Measurements from ENCODE around the gene CFAP57.
A peak's percentile ranks its signal among the peaks of the same experiment; 100 is the strongest.

The CFAP57 gene

DNA sequence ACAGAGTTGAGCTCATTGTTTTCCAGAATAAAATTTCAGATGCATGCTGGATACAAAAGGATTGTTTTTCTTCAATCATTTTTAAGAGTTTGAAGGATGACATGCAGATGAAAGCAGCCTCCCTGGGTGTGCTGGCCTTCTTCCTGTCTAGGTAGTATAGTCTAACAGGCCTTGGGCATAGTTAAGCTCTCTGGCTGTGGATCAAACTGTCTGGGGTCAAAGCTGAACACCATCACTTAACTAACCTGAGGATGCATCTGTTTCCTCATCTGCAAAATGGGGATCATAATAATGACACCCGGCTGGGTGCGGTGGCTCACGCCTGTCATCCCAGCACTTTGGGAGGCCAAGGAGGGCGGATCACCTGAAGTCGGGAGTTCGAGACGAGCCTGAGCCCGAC is 122.6 kb downstream of the CFAP57 start:
- TF ChIP-seq POLR2AphosphoS5 (IDR thresholded peaks at IDR 0.05; ENCODE audit: low read depth, low read length) (no peak), POLR2A (IDR thresholded peaks at IDR 0.05; ENCODE audit: low read depth, low read length) (no peak), TAF1 (IDR thresholded peaks at IDR 0.05; ENCODE audit: borderline replicate concordance, low read depth, low read length) (no peak)
- FAIRE-seq (no peak), DNase-seq (ENCODE audit: insufficient read length) (no peak)

DNA sequence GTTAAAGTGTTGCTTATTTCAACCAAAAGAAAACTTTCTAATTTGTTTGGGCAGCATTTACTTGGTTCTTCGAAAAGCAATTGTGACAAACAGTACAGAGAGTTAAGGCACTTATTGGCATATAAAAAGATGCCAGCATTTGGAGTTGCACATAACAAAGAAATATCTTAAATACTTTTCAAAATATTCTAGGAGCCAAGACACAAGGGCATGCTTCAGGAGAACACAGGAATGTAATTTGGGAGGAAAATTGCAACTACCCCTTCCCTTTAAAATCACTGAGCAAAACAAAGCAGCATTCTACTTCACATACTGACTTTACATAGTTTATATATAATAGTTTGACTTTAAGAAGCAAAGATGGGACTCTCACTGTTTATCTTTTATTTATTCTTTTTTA is 124.1 kb downstream of the CFAP57 start:
- TF ChIP-seq POLR2AphosphoS5 (IDR thresholded peaks at IDR 0.05; ENCODE audit: low read depth, low read length) (no peak), TAF1 (IDR thresholded peaks at IDR 0.05; ENCODE audit: borderline replicate concordance, low read depth, low read length) (no peak), POLR2A (IDR thresholded peaks at IDR 0.05; ENCODE audit: low read depth, low read length) (no peak)
- FAIRE-seq = no peak
- no peak for DNase-seq (ENCODE audit: insufficient read length)

GRCh38 chr1:43298055-43298454 is 125.9 kb downstream of the CFAP57 start:
- no peak for FAIRE-seq
- no peak for DNase-seq (ENCODE audit: insufficient read length)
- TF ChIP-seq TAF1 (IDR thresholded peaks at IDR 0.05; ENCODE audit: borderline replicate concordance, low read depth, low read length) (no peak), POLR2AphosphoS5 (IDR thresholded peaks at IDR 0.05; ENCODE audit: low read depth, low read length) (no peak), POLR2A (IDR thresholded peaks at IDR 0.05; ENCODE audit: low read depth, low read length) (no peak)

DNA sequence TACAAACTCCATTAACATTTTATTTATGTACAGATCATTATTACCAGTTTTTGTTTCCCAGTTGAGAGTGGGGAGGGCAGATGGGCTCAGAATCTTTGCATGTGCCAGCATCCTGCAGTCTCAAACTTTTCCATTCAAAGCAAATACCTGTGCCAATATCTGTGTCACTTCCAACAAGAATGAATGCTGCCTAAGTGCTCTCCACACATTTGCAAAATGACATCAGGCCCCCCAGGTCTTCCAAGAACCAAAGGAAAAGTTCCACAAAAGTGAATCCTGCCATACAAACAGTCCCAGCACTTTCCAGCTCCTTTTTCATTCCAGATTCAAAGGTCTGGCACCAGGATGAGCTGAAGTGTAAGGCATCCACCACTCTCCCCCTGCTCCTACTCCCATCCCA is 127.0 kb downstream of the CFAP57 start:
- DNase-seq (ENCODE audit: insufficient read length) (no peak), FAIRE-seq (no peak)
- TF ChIP-seq POLR2A (IDR thresholded peaks at IDR 0.05; ENCODE audit: low read depth, low read length) = no peak

DNA sequence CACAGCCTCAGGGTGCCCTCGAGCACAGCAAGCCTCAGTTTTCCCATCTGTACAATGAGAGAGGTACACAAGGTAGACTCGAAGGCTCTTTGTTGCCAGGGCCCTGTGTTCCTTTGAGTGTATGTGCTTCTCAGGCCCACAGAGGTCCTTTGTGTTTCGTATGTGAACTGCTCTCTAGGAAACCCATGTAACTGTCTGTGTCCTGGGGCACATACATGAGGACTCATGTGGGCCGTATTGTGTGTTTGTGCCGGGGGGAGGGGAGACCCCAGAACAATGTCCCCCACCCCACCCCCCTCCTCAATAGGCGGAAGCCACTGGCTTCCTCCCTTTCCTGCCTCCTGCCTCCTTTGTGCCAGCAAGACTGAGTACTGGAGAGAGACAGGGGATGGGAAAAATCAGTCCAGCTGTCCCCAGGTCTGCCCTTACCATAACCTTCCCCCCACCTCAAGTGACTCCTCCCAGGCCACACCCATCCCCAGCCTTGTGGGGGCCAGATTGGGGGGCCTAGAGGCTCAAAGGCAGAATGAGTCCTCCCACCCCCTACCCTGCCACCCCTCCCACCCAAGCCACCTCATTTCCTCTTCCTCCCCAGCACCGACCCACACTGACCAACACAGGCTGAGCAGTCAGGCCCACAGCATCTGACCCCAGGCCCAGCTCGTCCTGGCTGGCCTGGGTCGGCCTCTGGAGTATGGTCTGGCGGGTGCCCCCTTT is 128.4 kb downstream of the CFAP57 start, which contains the start of gene TIE1:
TIE1 (plus strand) TSS at position 605 of the 717 bp plus-strand sequence; CDS start at position 695, 90 bp downstream.
- TF ChIP-seq POLR2AphosphoS5 (IDR thresholded peaks at IDR 0.05; ENCODE audit: low read depth, low read length) = no peak
- no peak for TF ChIP-seq TAF1 (IDR thresholded peaks at IDR 0.05; ENCODE audit: borderline replicate concordance, low read depth, low read length)
- no peak for TF ChIP-seq POLR2A (IDR thresholded peaks at IDR 0.05; ENCODE audit: low read depth, low read length)
- FAIRE-seq = peak; percentile 14
- no peak for DNase-seq (ENCODE audit: insufficient read length)

- TF ChIP-seq POLR2A (IDR thresholded peaks at IDR 0.05; ENCODE audit: low read depth, low read length) (no peak), POLR2AphosphoS5 (IDR thresholded peaks at IDR 0.05; ENCODE audit: low read depth, low read length) (no peak), TAF1 (IDR thresholded peaks at IDR 0.05; ENCODE audit: borderline replicate concordance, low read depth, low read length) (no peak)
- DNase-seq (ENCODE audit: insufficient read length) = no peak
- no peak for FAIRE-seq
Observed at GRCh38 chr1:43302201-43302600, 130.1 kb downstream of the CFAP57 start.

DNA sequence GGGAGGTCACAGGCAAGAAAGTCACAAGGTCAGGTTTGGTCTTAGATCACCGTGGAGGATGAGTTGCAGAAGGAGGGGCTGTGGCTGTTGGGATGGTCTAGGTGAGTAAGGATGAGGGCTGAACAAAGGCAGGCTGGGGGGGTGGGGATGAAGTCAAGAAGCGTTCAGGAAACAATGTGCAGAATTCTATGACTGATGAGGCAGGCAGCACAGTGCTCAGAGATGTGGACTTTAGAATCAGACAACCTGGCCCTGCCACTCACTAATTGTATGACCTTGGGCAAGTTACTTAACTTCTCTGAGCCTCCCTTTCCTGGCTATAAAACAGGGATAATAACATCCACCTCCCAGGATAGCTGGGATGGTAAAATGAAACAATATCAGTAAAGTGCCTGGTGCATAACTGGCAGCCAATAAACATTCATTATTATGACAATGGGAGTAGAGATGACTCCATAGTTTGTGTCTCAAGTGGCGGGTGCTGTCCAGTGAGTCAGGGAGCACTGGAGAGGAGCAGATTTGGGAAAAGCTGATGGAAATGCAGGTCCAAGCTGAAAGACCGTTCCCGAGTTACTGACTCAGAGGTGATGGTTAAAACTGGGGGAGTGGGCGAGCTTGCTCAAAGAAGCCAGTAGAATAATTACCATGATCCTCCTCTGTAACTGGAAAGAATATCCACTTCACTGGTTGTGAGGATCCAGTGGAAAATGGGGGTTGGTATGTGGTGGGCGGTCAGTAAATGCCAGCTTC is 130.8 kb downstream of the CFAP57 start:
- DNase-seq (ENCODE audit: insufficient read length) (no peak), FAIRE-seq (no peak)
- TF ChIP-seq POLR2AphosphoS5 (IDR thresholded peaks at IDR 0.05; ENCODE audit: low read depth, low read length) (no peak), POLR2A (IDR thresholded peaks at IDR 0.05; ENCODE audit: low read depth, low read length) (no peak), TAF1 (IDR thresholded peaks at IDR 0.05; ENCODE audit: borderline replicate concordance, low read depth, low read length) (no peak)

- TF ChIP-seq TAF1 (IDR thresholded peaks at IDR 0.05; ENCODE audit: borderline replicate concordance, low read depth, low read length) (no peak), POLR2AphosphoS5 (IDR thresholded peaks at IDR 0.05; ENCODE audit: low read depth, low read length) (no peak), POLR2A (IDR thresholded peaks at IDR 0.05; ENCODE audit: low read depth, low read length) (no peak)
- no peak for DNase-seq (ENCODE audit: insufficient read length)
- FAIRE-seq = no peak
Observed at GRCh38 chr1:43303471-43304313, 131.6 kb downstream of the CFAP57 start.
